ENCODE measurements around the gene CCDC93.

CCDC93 gene

DNA sequence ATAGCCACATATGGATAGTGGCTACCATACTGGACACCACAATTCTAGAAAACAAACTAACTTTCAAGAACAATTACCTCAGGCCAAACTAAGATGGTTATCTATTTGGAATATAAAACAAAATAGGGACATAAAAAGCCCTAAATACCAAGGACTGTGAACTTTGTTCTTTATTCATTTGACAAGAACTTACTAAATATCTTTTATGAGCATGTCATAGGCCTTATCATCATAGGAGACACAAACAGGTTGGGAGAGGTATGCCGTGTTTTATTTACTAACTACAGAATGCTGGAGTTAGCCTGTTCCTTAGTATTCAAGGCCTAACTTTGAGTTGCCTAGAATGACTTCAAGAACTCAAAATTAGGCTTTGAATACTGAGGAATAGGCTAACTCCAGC lies 32.1 kb downstream of the CCDC93 start:
- in situ Hi-C loops (cut with HindIII; ENCODE audit: low sequenced_read_pairs), result no loop called here
- DNase-seq (ENCODE audit: low read depth), result no peak
- TF ChIP-seq, protein P1, sequence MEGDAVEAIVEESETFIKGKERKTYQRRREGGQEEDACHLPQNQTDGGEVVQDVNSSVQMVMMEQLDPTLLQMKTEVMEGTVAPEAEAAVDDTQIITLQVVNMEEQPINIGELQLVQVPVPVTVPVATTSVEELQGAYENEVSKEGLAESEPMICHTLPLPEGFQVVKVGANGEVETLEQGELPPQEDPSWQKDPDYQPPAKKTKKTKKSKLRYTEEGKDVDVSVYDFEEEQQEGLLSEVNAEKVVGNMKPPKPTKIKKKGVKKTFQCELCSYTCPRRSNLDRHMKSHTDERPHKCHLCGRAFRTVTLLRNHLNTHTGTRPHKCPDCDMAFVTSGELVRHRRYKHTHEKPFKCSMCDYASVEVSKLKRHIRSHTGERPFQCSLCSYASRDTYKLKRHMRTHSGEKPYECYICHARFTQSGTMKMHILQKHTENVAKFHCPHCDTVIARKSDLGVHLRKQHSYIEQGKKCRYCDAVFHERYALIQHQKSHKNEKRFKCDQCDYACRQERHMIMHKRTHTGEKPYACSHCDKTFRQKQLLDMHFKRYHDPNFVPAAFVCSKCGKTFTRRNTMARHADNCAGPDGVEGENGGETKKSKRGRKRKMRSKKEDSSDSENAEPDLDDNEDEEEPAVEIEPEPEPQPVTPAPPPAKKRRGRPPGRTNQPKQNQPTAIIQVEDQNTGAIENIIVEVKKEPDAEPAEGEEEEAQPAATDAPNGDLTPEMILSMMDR (IDR thresholded peaks at IDR 0.05; ENCODE audit: low read depth, low read length, missing control alignments), result no peak
- H3K4me3 ChIP-seq (ENCODE audit: low read depth, low read length), result no peak overlapping the region

DNA sequence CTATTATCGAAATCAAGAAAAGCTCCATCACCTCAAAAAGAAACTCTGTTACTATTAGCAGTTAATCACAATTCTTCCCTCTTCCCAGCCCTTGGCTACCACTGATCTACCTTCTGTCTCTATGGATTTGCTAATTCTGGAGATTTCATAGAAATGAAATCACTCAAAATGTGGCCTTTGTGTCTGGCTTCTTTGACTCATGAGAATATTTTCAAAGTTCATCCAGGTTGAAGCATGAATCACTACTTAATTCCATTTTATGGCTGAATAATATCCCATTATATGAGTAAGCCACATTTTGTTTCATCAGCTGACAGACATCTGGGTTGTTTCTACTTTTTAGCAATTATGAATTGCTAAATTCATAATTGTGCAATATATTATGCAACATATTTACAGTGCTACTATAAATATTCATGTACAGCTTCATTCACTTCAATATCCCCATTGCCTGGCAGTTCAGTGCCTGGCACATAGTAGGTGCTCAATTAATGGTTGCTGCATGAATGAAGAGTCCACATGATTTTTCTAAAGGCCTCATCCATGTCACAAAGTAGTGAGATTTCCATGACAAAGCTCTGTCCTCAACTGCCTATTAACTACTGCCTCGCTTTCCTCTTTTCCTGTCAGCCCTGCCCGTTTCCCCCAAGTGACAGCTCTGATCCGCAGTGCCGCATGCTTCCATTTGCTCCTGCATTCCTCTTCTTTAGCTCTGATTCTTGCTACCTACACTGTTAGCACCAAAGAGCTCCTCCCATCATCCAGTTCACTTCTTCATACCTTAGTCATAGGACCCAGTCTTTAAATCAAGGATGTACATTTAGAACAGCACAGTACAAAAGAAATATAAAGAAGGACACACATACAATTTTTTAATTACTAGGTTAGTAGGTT lies 32.8 kb downstream of the CCDC93 start:
- in situ Hi-C loops (cut with HindIII; ENCODE audit: low sequenced_read_pairs), result no loop called here
- TF ChIP-seq, protein P1 (IDR thresholded peaks at IDR 0.05; ENCODE audit: low read depth, low read length, missing control alignments), result no peak
- no peak overlapping the region for H3K4me3 ChIP-seq (ENCODE audit: low read depth, low read length)
- DNase-seq (ENCODE audit: low read depth), result peak; percentile 78

DNA sequence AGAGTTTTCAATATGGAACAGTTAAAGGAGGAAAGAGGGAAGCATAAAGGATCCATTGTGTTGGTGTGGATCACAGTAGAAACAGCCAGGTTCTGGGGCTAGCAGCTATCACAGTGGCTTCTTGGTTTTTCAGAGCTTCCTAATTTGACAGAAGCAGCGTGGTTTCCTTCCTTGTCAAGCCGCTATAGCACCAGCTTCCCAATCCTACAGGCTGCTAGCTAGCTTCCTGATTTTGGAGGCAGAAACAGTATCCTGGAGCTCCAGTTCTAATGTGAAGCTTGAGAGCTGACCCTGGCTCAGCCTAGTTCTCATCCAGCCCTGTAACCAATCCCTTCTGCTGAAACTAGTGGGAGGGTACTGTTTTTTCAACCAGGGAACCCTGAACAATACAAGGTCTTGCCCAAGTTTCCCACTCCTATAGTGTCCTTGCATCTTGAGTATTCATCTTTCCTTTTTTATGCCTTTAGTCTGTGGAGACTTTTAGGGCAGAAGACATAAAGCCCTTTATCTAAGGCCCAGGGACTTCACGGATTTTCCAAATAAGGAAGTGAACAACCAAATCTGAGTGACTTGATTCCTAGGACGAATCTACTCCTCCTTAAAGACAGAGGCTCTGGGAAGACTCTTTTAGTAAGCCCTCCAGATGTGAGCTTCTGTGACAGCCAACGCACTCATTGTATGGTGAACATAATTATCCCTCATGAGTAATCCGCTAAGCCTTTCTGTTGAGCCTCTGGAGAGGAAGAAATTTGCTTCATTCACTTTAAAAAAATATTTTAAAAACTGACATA lies 33.8 kb downstream of the CCDC93 start:
- H3K4me3 ChIP-seq (ENCODE audit: low read depth, low read length), result no peak overlapping the region
- TF ChIP-seq, protein P1 (IDR thresholded peaks at IDR 0.05; ENCODE audit: low read depth, low read length, missing control alignments), result no peak
- in situ Hi-C loops (cut with HindIII; ENCODE audit: low sequenced_read_pairs), result no loop called here
- no peak for DNase-seq (ENCODE audit: low read depth)

DNA sequence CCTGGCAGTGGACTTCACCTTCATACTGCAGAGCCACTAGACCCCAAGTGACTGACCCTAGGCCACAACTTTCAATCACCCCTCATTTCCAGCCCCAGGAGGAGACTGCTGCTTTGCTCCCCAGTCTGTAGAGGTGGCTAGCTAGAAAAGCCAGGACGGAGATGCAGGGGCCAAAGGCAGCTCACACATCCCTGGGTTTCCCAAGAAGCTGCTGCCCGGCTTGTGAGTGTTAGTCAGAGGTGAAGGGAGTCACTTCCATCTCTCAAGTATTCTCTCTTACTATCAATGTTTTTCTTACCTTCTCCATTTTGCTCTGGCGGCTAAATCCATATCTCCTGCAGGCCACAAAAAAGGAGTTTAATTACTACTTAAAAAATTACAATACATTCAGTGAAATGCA lies 36.2 kb downstream of the CCDC93 start:
- TF ChIP-seq, protein P1 (IDR thresholded peaks at IDR 0.05; ENCODE audit: low read depth, low read length, missing control alignments), result no peak
- no peak overlapping the region for H3K4me3 ChIP-seq (ENCODE audit: low read depth, low read length)
- DNase-seq (ENCODE audit: low read depth), result no peak
- in situ Hi-C loops (cut with HindIII; ENCODE audit: low sequenced_read_pairs), result no loop called here

DNA sequence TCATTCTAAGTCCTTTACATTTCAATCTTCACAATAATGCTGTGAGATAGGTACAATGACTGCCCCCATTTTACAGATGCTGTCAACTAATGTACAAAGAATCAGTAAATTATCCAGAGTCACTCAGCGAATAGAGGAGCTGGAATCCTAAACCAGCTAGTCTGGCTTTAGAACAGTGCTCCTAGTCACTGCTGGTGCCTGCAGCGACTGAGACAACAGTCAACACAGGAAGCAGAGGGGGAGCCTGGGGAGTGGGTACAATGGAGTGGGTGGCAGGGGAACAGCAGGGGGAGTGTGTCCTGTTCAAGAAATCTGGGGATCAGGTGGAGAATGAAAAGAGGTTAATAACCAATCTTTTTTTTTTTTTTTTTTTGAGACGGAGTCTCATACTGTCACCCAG lies 37.3 kb downstream of the CCDC93 start:
- H3K4me3 ChIP-seq (ENCODE audit: low read depth, low read length), result no peak overlapping the region
- TF ChIP-seq, protein P1 (IDR thresholded peaks at IDR 0.05; ENCODE audit: low read depth, low read length, missing control alignments), result no peak
- no peak for DNase-seq (ENCODE audit: low read depth)
- in situ Hi-C loops (cut with HindIII; ENCODE audit: low sequenced_read_pairs), result no loop called here

DNA sequence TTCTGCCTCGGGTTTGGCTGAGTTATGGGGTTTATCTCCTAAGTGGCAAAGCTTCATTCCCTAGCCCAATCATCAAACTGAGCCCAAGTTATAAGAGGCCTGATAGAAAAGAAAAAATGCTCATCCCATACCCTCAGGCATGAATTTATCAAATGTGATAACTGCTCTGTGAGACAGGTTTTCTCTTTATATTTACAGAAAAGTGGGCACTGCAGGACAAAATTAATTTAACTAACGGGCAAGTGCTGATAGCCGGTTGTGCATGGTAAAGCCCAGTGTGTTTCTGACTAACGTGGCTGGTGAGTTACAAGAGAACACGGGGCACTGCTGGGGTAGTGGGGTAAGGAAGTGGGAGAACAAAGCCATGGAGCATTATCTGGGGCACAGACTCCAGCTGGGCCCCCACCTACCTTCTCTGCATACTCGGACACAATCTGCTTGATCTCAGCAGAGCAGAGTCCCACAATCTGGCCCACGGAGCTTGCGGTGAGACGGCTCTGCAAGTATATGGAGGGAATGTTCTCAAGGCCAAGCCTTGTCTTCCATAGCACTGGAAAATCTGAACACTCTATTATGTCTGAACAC lies 40.3 kb downstream of the CCDC93 start:
- in situ Hi-C loops (cut with HindIII; ENCODE audit: low sequenced_read_pairs), result no loop called here
- no peak for DNase-seq (ENCODE audit: low read depth)
- no peak overlapping the region for H3K4me3 ChIP-seq (ENCODE audit: low read depth, low read length)
- TF ChIP-seq, protein P1 (IDR thresholded peaks at IDR 0.05; ENCODE audit: low read depth, low read length, missing control alignments), result no peak
